GM19240 (cell line): ENCODE measurements around the gene BRD4.

Source experiments
- DNase-seq: peaks from one replicate; pipeline ENCODE4 v3.0.0; 2011; ENCODE audit warnings: low spot score; ENCODE audit not compliant: insufficient read length

The BRD4 gene

DNA sequence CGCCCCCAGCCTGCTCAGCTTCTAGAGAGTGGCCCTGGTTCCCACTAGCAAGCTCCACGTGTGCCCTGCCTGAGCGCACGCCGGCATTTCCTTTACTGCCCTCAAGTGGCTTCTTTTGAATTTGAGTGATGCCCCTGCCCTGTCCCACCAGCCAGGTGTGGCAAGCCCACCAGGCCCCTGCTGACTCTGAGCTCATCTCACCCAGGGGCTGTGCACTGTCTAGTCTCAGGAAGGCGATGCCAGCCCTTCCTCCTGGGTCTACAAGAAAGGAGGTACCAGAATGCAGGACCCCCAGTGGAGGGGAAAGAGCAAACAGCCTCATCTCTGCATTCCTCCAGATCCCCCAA is 82.8 kb downstream of the BRD4 start:
- DNase-seq = no peak

DNA sequence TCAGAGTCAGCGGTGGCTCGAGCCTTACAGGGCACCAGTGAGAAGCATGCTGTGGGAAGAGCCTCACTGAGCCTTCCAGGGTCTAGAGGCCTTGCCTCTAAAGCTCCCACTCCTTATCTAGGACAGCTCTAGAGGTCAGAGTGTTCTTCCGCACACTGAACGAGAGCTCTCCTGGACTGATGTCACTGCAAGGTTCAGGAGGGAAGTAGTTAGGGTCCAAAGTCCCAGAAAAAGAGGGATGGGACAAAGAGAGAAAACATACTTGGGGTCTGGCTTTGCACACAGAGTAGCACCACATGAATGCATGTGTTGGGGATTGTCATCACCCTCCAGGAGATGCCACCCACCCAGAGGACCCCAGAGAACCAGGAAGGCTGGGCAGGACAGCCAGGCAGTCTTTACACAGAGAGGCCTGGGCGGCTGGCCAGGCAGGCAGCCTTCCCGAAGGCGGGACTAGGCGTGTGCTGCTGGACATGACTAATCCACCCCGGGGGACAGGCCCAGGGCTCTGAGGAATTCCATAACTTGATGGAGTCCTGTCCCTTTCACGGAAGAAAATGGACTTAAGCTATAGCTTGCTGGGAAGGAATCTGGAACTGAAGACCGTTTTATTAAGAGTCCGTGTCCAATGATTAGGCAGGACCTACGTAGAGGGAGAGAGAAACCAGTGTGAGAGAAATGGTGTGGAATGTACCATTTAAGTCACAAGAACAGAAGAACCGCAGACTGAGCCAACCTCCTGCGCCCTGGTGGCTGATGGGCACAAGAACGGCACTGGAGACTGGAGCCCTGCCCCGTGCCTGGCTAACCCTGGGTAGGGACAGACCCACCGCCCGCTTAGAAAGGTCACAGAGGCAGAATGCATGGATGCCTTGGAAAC is 83.5 kb downstream of the BRD4 start:
- no peak for DNase-seq

DNA sequence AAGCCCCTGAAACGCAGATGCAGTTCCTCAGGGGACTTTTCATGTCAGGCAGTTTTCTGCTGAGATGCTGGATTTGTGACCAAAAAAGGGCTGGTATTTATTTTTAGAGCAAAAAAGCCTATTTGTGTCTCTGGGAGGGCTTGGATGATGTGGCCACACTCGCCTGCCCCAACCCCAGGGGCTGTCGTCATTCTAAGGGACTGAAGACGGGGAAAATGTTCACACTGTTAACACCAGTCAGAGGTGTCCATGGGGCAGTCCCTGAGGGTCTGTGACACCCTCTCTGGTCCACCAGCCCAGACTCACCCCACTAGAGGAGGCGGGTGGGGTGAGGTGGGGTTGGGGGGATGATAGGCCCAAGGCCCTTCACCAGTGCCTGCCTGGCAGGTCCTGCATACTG is 84.2 kb downstream of the BRD4 start:
- no peak for DNase-seq

DNA sequence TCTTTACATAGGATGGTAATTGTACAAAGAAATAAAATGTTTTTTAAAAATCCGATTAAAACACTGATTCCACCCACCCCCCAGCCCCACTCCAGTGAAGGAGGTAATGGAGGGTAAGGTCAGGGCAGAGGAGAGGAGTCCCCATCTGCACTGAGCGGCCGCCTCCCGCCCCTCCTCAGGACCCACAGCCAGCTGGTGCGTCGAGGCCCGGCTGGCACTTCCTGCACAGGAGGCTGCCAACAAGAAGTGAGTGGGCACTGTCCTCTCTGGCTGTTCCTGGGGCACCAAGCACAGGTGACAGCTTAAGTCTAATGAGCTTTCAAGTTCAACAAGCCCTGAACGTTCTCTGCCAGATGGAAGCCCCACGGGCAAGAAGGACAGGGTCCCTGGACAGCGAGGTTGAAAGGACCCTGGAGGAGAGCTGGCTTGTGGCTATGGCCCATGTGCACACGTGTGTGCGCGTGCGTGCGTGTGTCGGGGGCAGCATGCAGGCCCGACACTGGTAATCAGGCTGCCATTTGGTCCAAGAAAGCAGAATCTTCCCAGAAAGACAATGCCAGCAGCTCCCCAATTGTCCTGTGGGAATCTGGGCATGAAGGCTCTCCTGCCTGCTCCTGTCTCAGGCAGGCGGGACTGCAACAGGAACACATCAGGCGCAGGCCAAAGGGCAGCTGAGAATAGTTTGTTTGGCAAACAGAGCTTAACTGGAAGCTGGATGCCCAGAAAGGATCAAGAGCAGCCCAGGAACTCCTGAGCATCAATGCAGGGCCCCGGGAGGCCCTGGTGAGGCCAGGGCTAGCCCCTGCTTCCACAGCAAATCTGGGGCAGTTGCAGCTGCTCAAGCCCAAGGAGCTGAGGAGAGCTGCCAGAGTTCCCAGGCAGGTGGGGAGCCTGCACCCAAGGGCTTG is 85.0 kb downstream of the BRD4 start:
- DNase-seq = no peak

DNA sequence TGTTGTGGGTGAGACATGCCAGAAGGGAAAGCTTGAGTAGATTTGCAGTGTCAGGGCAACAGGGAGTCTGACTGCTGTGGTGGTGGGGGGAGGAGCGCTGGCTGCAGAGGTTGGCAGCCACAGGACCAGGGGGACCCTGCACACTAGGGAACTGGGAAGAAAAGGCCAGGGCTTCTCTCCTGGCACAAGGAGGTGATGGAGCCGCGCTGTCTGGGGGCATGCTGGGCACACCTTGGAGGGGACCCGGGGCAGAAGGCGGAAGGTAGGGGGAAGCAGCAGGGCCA is 86.2 kb downstream of the BRD4 start:
- no peak for DNase-seq

DNA sequence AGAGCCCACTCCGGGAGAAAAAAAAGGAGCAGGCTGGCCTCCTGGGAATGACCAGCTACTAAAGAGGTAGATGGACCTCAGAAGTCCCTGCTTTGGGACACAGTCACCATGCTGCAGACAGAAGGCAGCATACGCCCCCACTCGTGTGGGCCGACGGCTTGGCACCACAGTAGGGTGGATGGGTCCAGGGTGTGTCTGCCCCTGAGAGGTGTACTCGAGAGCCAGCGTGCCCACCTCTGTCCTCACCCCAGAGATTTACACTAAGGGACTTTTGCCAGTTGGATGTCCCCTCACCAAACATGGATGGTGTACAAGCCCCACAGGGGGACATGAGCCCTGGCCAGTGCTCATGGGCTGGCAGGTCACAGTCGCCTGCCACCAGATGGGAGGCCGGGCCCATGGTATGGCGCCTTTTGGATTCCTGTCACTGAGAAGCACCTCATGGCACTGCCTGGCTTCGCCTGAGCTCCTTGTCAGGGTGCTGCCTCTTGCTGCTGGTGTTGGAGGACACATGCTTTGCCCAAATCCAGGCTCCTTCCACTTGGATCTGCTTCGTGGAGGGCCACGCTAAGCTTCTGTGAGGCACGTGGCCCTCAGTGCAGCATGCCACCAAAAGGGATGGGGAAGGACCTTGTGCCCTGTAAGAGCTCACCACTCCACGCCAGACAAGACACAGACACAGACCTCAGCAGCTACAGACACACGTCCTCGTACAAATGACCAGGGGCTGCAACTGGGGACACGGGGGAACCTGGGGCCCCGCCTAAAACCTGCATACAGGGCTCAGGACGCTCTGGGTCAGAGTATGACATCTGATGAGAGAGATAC is 86.8 kb downstream of the BRD4 start:
- no peak for DNase-seq

DNA sequence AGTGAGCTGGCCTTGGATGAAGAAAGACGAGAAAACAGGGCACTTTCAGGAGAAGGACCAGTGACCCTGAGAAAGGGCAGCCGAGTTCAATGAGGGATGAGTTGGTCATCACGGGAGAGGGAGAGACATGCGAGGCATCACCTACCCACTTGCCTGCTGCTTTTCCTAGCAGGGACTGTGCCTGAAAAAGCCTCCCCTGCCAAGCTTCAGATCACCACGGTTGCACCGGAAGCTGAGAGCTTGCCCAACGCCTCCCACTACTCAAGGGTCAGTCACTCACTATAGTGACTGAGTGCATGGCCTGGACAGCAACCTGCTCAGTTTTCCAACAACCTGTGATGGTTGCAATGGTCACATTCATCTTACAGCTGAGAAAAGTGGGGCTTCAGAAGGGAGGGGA is 87.5 kb downstream of the BRD4 start:
- no peak for DNase-seq

DNA sequence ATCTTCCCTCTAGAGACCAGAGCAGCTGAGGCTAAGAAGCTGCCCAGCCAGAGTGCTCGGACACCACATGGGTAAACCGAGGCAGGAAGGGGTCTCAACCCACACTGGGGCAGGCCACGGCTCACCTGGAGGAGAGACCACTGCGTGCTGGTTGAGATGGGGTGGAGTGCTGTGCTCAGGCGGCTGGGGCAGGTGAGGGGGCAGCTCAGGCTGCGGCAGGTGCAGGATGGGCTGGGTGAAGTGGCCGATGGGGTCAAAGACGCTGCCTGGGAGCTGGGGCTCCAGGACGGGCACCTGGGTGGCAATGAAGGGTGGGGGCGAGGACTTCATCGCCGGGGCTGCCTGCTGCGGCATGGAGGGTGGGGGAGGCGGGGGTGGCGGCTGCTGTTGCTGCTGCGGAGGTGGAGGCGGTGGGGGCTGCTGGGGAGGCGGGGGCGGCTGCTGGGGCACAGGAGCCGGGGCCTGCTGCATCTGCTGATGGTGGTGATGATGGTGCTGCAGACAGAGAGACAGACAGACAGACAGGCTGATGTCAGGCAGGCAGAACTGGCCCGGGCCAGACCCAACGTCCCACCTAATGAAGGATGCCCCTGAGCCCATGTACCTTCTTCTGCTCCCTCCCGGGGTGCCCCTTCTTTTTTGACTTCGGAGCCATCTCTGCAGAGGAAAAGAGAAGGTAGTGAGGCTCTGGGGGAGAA is 88.1 kb downstream of the BRD4 start:
- DNase-seq = no peak

DNA sequence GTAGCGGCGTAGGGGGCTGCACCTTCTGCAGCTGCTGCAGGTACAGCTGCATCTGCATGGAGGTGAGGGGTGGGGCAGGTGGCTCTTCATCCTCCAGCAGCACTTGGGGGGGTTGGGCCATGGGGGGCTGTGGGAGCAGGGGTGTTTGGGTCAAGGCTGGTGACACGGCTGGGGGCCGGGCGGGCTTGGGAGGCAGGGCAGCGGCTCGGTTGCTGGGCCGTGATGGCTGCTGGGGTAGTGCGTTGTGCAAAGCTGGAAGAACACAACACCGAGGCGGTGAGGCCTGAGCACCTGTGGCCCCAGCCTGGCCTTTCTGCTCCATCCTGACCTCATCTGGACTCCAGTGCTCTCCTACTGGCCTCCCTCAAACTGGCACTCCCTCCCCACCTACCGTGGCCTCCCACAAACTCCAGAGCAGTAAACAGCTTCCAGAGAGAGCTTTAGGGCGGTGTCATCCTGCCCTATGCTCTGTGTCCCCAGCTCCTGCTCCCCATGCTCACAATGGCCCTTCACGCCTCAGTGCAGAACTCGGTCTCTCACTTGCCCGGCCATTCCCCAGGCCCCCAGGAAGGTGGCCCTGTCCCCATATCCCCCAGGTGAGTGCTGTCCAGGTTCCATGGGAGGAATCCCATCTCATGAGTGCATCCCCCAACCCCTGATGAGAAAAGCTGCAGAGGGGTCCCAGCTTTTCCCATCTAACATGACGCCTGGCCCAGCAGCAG is 88.9 kb downstream of the BRD4 start:
- DNase-seq = no peak

DNA sequence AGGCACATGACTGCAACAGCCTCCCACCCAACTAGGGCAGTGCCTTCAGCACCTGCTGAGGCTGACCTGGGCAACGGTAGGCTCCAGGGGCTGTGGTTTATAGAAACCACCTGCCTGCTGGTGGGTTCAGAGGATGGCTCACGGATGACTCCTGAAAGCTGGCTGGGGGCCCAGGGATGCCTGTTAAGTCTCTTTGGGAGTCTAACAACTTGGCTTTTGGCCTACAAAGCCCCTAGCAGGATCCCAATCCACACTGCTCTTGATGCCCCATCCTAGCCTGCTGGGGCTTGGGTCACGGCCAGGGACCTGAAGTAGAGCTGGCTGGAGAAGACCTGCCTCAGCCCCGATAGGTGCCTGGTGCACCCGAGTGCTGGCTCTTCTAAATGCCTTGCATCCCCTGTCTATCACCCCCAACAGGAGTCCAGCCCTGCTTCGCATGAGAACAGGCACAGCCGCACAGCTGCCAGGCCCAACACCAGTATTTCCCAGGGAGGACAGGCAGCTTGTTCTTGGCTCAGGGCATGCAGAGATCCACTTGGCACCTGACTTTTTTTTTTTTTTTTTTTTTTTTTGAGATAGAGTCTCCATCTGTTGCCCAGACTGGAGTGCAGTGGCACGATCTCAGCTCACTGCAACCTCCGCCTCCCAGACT is 91.0 kb downstream of the BRD4 start:
- no peak for DNase-seq

DNA sequence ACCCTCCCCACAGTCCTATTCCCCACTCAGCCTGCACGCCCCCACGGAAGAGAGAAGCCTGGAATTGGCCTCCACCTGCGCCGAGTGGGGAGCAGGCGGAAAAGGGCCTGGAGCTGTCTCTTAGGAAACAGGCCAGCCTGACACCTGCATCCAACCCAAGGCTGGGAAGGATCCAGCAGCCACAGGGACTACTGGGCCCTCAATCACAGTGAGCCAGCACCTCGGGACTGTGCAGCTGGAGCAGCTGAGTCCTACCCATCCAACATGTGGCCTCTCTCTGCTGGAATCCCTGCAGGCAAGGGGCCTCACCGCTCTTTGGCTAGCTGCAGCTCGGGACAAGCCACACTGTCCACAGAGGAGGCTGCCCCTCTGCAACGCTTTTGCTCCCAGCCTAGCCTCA is 91.8 kb downstream of the BRD4 start:
- DNase-seq = no peak

DNA sequence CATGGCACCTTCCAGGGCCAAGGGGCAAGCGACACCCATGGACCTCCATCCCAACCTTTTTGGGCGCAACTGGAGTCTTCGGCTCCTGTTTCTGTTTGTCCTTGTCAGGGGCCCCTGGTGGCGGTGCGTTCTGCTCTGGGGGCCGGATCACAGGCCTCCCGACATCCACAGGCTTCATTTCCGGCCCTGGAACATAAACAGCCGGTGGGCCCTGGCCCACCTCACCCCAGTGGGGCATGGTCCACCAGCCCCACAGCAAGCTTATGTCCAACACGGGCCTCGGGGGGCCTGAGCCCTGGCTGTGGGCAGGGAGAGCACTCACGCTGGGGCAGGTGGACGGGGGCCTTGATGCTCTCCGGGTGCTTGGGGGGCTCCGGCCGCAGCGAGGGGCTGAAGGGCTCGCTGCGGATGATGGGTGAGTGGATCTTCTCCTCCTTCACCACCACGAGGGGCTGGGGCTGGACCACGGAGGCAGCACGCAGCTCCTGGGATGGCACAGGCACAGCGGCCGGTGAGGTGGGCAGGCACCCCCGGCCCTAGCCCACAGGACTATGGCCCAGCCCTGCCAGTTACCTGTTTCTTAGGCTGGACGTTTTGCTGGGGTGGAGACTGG is 92.9 kb downstream of the BRD4 start:
- no peak for DNase-seq

DNA sequence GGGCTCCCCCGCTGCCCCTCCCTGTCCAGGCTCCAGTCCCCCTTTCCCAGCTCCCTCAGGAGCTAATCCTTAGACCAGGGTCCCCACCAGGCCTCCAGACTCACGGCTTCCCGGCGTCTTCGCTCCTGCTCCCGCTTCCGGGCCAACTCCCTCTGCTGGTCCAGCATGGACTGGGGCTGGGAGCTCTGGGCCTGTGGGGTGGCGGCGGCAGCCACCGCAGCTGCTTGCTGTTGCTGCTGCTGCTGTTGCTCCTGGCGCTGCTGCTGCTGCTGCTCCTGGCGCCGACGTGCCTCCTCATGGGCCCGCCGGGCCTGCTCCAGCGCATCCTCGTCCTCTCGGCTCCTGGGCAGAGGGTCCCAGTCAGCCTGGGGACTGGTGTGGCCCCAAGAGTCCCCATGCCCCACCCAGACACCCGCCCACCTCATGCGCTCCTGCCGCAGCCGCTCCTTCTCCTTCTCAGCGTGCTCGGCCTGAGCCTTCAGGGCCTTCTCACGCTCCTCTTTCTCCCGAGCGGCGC is 93.6 kb downstream of the BRD4 start:
- DNase-seq = no peak

DNA sequence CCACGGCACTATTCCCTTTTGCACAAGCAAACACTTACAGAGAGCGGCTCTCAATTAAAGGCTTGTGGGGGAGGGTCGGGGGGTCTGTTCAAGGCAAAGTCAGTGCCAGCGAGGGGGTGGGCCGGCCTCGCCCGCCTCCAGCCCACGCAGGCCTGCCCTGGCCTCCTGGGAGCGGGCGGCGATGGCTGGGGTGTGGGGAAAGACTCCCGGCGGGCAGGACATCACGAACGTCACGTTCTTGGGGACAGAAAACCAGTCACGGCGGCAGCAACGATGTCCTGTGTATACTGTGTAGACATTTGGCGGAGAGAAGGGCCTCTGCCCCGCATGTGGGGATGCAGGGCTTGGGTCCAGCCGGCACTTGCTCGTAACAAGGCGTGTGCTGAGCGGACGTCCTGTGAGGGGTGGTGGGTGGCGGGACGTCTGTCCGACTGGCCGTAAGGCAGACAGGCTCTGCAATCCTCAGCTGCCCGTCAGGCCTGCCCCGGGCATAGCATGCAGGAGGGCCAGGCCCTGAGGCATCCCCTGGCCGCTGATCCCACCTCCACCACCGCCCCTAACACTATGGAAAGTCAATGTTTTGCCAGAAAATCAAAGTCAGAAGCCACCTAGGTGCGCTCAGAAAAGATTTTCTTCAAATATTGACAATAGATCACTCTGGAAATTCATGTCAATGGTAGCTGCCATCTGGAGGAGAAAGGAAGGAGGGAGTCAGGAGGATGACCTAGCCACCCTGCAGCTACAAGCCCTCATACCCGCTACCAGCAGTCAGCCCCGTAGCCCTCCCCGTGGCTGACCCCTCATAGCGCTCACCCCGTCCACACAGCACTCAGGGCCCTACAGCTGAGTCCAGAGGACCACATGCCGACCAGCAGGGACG is 94.3 kb downstream of the BRD4 start:
- DNase-seq = no peak

DNA sequence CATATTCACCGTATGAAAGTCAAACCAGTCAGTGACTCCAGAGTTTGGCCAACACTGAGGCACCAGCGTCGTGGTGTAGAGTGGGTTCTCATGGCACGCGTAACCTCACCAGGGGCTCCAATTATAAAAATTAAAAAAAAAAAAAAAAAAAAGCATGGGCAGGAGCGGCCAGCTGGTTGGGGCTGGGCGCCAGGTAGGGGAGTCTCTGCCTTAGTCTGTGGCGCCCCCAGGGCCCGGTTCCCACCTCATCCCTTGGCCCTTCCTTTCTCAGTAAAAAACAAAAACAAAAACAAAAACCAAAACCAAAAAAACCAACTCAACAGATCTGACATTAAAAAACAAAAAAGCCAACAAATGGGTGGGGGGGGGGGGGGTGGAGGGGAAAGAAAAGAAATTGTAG is 95.5 kb downstream of the BRD4 start:
- no peak for DNase-seq

DNA sequence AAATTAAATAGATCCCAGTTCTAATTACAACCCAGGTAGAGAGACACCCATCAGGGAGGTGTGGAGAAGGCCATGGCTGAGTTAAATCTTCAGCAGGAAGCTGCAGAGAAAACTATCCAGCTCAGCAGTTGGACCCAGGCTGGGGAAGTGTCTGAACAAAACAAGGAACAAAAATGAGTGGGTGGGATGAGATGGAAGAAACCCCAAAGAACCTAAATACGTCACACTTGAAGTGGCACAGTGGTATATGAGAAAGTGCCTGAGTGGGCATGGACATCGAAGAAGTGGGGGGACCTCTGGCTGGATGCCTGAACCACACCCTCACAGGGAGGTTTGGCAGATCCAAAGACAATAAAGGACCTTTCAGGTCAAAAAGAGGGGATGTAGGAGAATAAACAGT is 96.6 kb downstream of the BRD4 start:
- no peak for DNase-seq

DNA sequence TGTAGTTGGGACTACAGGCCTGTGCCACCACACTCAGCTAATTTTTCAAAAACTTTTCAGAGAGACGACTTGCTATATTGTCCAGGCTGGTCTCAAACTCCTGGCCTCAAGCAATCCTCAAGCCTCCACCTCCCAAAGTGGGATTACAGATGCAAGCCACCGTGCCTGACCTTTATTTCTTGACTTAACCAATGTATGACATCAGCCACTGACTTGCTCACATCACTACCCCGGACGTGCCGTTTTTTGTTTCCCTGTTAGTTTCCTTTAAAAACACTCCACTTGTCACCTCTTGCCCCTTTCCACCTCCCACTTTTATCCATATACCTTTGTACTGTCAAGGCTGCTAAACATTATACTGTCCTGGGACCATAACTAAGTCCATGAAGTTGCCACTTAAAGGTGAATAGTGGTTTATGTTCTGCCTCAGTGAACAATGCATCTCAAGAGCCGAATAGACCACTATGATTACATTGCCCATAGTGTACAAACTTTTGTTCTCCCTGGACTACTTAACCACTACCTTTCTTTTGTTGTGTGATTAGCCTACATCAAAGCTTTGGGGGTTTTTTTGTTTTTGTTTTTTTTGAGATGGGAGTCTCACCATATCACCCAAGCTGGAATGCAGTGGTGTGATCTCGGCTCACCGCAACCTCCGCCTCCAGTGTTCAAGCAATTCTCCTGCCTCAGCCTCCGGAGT is 97.8 kb downstream of the BRD4 start:
- no peak for DNase-seq

DNA sequence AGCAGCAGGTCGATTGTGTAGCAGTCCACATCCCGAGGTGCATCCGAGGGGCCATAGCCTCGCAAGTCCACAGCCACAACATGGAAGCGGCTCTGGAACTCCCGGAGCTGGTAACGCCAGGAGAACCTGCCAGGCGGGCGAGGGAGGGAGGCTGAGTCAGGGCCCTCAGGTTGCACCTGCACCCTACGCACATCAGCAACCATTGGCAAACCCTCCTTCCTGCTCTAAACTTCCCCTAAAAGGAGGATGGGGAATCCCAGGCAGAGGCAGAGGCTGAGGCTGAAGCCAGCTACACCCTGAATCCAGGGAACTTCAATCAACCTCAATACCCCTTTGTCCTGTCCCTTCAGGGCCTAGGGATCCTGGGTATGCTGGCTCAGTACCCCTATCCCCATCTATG is 101.1 kb downstream of the BRD4 start:
- DNase-seq = no peak
